Mesothelial cell of epicardium (in vitro differentiated cells): ENCODE results near the gene TLL2. TPM values are rescaled to one million over a fixed set of nuclear protein-coding genes. Genes with fewer than 3 reads are reported as not detected.

Source experiments
- DNase-seq, 2 experiments: peaks; one replicate each; pipeline ENCODE4 v3.0.0; 2021; ENCODE audit warnings: low spot score in 2 of 2; ENCODE audit not compliant: unreplicated experiment in 2 of 2
- H3K27ac Mint-ChIP-seq: 2 replicates; pipeline ENCODE4 v1.8.0; 2021; ENCODE audit warnings: mixed read lengths
- H3K27me3 Mint-ChIP-seq: 2 replicates; pipeline ENCODE4 v1.8.0; 2021; ENCODE audit warnings: low read depth, mixed read lengths
- H3K36me3 Mint-ChIP-seq: 2 replicates; pipeline ENCODE4 v1.8.0; 2021; ENCODE audit warnings: mixed read lengths
- H3K4me1 Mint-ChIP-seq: 2 replicates; pipeline ENCODE4 v1.8.0; 2021; ENCODE audit warnings: mixed read lengths
- H3K4me3 Mint-ChIP-seq: 2 replicates; pipeline ENCODE4 v1.8.0; 2021; ENCODE audit warnings: mild to moderate bottlenecking, moderate library complexity, mixed read lengths
- H3K9me3 Mint-ChIP-seq: 2 replicates; pipeline ENCODE4 v1.8.0; 2021; ENCODE audit warnings: mixed read lengths
- total RNA-seq: library from RNA; stranded (reverse); gene quantifications from 3 replicates; pipeline ENCODE4 v1.2.1, GENCODE V29; 2021
- TF ChIP-seq, protein P1 (sequence below): fragments of 200-600 bp; sonication (generic); IDR thresholded peaks from one replicate; pipeline ENCODE4 v1.5.0; 2021; ENCODE audit warnings: antibody characterized with exemption; ENCODE audit not compliant: unreplicated experiment

The TLL2 gene
- total RNA-seq, 1 donor from 2014 or later = 1.4 TPM

DNA sequence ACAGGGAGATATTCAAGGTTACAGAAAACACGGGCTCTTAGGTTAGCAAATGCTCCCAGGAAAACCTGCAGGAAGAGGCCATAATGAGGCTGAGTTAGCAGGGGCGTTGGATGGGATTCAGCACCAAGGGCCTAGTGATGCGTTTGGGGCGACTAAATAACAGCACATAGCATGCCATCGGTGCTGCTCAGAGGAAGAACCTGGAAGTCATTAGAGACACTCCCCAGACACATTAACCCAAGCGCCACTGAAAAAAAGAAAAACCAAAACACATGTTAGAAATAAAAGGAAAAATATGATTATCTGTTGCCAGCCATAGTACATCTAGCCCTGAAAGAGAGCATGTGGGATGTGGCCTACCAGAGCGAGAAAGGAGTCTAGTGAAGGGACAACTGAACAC is 126.1 kb downstream of the TLL2 start:
- H3K36me3 Mint-ChIP-seq = no peaks in the 10 kb centered on the region
- peaks cover 39% of the 10 kb centered on the region for H3K27me3 Mint-ChIP-seq
- H3K27ac Mint-ChIP-seq = no peak overlapping the region
- TF ChIP-seq, protein P1, sequence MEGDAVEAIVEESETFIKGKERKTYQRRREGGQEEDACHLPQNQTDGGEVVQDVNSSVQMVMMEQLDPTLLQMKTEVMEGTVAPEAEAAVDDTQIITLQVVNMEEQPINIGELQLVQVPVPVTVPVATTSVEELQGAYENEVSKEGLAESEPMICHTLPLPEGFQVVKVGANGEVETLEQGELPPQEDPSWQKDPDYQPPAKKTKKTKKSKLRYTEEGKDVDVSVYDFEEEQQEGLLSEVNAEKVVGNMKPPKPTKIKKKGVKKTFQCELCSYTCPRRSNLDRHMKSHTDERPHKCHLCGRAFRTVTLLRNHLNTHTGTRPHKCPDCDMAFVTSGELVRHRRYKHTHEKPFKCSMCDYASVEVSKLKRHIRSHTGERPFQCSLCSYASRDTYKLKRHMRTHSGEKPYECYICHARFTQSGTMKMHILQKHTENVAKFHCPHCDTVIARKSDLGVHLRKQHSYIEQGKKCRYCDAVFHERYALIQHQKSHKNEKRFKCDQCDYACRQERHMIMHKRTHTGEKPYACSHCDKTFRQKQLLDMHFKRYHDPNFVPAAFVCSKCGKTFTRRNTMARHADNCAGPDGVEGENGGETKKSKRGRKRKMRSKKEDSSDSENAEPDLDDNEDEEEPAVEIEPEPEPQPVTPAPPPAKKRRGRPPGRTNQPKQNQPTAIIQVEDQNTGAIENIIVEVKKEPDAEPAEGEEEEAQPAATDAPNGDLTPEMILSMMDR = no peak
- H3K9me3 Mint-ChIP-seq = peaks cover 3% of the 10 kb centered on the region
- no peak overlapping the region for H3K4me3 Mint-ChIP-seq
- H3K4me1 Mint-ChIP-seq = peaks cover 9% of the 10 kb centered on the region
- DNase-seq = no peak

DNA sequence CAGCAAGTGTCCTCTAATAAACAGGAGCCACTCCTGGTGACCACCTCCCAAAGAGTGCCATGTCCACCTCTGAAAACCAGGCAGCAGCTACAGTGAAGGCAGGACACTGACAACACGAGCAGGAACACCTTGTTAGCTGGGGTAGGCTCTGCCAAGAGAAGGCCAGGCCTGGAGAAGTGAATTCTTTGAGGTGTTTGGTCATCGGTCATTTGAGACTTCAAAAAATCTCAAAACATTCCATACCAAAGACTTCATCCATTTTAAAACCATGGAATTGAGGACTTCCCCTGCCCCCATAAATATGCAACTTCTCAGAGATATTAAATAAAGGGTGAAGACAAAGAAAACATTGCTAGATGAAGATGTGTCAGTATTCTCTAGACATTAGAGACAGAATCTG is 126.6 kb downstream of the TLL2 start:
- Mint-ChIP-seq H3K4me1 (peaks cover 9% of the 10 kb centered on the region), H3K27me3 (peaks cover 38% of the 10 kb centered on the region), H3K36me3 (no peaks in the 10 kb centered on the region), H3K9me3 (peaks cover 4% of the 10 kb centered on the region), H3K4me3 (no peak overlapping the region), H3K27ac (no peak overlapping the region)
- TF ChIP-seq, protein P1 = no peak
- DNase-seq = no peak

- Mint-ChIP-seq H3K4me3 (no peak overlapping the region), H3K4me1 (peaks cover 9% of the 10 kb centered on the region), H3K27ac (no peak overlapping the region), H3K9me3 (peaks cover 4% of the 10 kb centered on the region), H3K36me3 (no peaks in the 10 kb centered on the region), H3K27me3 (peaks cover 24% of the 10 kb centered on the region)
- TF ChIP-seq, protein P1 = no peak
- no peak for DNase-seq
Measured at GRCh38 chr10:96384506-96384905, 129.2 kb downstream of the TLL2 start.

- TF ChIP-seq, protein P1 = no peak
- H3K36me3 Mint-ChIP-seq = no peaks in the 10 kb centered on the region
- H3K27ac Mint-ChIP-seq = no peak overlapping the region
- peaks cover 4% of the 10 kb centered on the region for H3K9me3 Mint-ChIP-seq
- no peaks in the 10 kb centered on the region for H3K4me1 Mint-ChIP-seq
- no peak for DNase-seq
- no peak overlapping the region for H3K4me3 Mint-ChIP-seq
- peaks cover 4% of the 10 kb centered on the region for H3K27me3 Mint-ChIP-seq
Measured at GRCh38 chr10:96380821-96381220, 132.9 kb downstream of the TLL2 start.

DNA sequence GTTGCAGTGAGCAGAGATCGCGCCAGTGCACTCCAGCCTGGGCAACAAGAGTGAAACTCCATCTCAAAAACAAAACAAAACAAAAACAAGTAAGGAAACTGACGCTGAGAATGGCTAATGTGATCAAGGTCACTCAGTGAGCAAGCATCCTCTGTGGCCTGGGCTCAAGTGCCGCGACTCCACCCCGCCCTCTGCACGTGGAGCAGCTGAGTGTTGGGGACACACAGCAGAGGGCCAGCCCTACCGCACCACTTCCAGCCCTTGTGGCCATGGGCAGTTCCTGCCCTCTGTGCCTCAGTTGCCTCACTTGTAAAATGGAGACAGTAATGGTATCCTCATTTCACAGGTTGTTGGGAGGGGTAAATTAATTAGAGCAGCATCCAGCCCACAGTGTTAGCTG is 134.0 kb downstream of the TLL2 start:
- DNase-seq = no peak

More for the DNA sequence above, 134.0 kb downstream of the TLL2 start:
- Mint-ChIP-seq H3K4me1 (peaks cover 2% of the 10 kb centered on the region), H3K36me3 (no peaks in the 10 kb centered on the region), H3K9me3 (peaks cover 4% of the 10 kb centered on the region), H3K4me3 (no peak overlapping the region), H3K27me3 (peaks cover 3% of the 10 kb centered on the region), H3K27ac (no peak overlapping the region)
- TF ChIP-seq, protein P1 = no peak
